Suprapubic skin (tissue), 4 donors: ENCODE data around the gene POLR1H. TPM values are rescaled to one million over a fixed set of nuclear protein-coding genes. Genes with fewer than 3 reads are reported as not detected.
A peak's percentile ranks its signal among the peaks of the same experiment; 100 is the strongest.

ENCODE experiments used
- DNase-seq, 2 donors: peaks; one replicate each; pipeline ENCODE4 v3.0.0-alpha.2; 2019; ENCODE audit warnings: low spot score in 2 of 2
- H3K27ac ChIP-seq: fragments of 200-600 bp; sonication (generic); one replicate; pipeline ENCODE4 v1.5.1; 2019
- H3K27me3 ChIP-seq: fragments of 200-600 bp; sonication (generic); one replicate; pipeline ENCODE4 v1.5.1; 2019
- H3K36me3 ChIP-seq: fragments of 200-600 bp; sonication (generic); one replicate; pipeline ENCODE4 v1.5.1; 2019
- H3K4me1 ChIP-seq: fragments of 200-600 bp; sonication (generic); one replicate; pipeline ENCODE4 v1.5.1; 2019
- H3K4me3 ChIP-seq: fragments of 200-600 bp; sonication (generic); one replicate; pipeline ENCODE4 v1.5.1; 2019; ENCODE audit warnings: mild to moderate bottlenecking
- H3K9me3 ChIP-seq: fragments of 200-600 bp; sonication (generic); one replicate; pipeline ENCODE4 v1.5.1; 2019
- CTCF ChIP-seq, 2 donors: fragments of 200-600 bp in 1 of 2; fragments of 450-650 bp in 1 of 2; sonication (generic) in 1 of 2; IDR thresholded peaks; one replicate each; pipeline ENCODE4 v1.5.1; 2016 to 2019; ENCODE audit warnings: antibody characterized with exemption in 2 of 2, mild to moderate bottlenecking in 1 of 2, moderate library complexity in 1 of 2
- EP300 ChIP-seq: sonication (generic); formaldehyde crosslinking; IDR thresholded peaks from one replicate; pipeline ENCODE4 v1.6.1; 2017; ENCODE audit warnings: antibody characterized with exemption
- POLR2A ChIP-seq, 2 donors: fragments of 450-650 bp; IDR thresholded peaks; one replicate each; pipeline ENCODE4 v1.6.1; 2017; ENCODE audit warnings: antibody characterized with exemption in 2 of 2, mild to moderate bottlenecking in 2 of 2, moderate library complexity in 2 of 2
- POLR2AphosphoS5 ChIP-seq, 3 donors: sonication (generic); formaldehyde crosslinking; IDR thresholded peaks; one replicate each; pipeline ENCODE4 v1.6.1; 2017; ENCODE audit warnings: antibody characterized with exemption in 3 of 3
- WGBS: methylation state at CpG from one replicate; pipeline ENCODE4 v1.1.5; 2018; 5-methylcytosine and 5-hydroxymethylcytosine counted together
- total RNA-seq, 4 donors: library from RNA; depleted of rRNA; stranded (reverse); fragments of >200 nt; gene quantifications; one replicate each; pipeline ENCODE4 v1.1.0, GENCODE V29; 2016

The POLR1H gene
- total RNA-seq, 4 donors from 2014 or later: 16.7 to 23.9 (median 21.6) TPM

GRCh38 chr6:30061858-30062458 is 893 bp downstream of the POLR1H start:
- H3K9me3 ChIP-seq: no peaks in the 10 kb centered on the region
- TF ChIP-seq POLR2AphosphoS5 (IDR thresholded peaks at IDR 0.05) (no peak), CTCF (IDR thresholded peaks at IDR 0.05) (no peak), EP300 (no peak), POLR2A (IDR thresholded peaks at IDR 0.05) (no peak)
- H3K27me3 ChIP-seq: no peaks in the 10 kb centered on the region
- WGBS: 49% methylated on average over 13 of the region's 13 CpGs
- peak in 1 of 2 donors; percentile 61 for DNase-seq
- peaks cover 12% of the 10 kb centered on the region for H3K36me3 ChIP-seq
- H3K4me1 ChIP-seq: peaks cover 37% of the 10 kb centered on the region
- H3K27ac ChIP-seq: peak overlapping the region; percentile 89
- peak overlapping the region; percentile 85 for H3K4me3 ChIP-seq

GRCh38 chr6:30062471-30063178 is 1.6 kb downstream of the POLR1H start:
- no peaks in the 10 kb centered on the region for H3K9me3 ChIP-seq
- H3K27me3 ChIP-seq: no peaks in the 10 kb centered on the region
- H3K27ac ChIP-seq: peak overlapping the region; percentile 89
- H3K4me1 ChIP-seq: peaks cover 40% of the 10 kb centered on the region
- H3K4me3 ChIP-seq: peak overlapping the region; percentile 85
- WGBS: 91% methylated on average over 7 of the region's 7 CpGs
- no peak for TF ChIP-seq POLR2A (IDR thresholded peaks at IDR 0.05)
- DNase-seq: no peak
- H3K36me3 ChIP-seq: peaks cover 5% of the 10 kb centered on the region

GRCh38 chr6:30063315-30063714 is 2.2 kb downstream of the POLR1H start:
- Histone ChIP-seq H3K9me3 (no peaks in the 10 kb centered on the region), H3K4me1 (peaks cover 46% of the 10 kb centered on the region), H3K27me3 (no peaks in the 10 kb centered on the region), H3K27ac (no peak overlapping the region), H3K36me3 (peaks cover under 1% of the 10 kb centered on the region), H3K4me3 (no peak overlapping the region)
- TF ChIP-seq EP300 (no peak), POLR2A (IDR thresholded peaks at IDR 0.05) (no peak), POLR2AphosphoS5 (IDR thresholded peaks at IDR 0.05) (no peak), CTCF (IDR thresholded peaks at IDR 0.05) (no peak)
- no peak for DNase-seq
- WGBS: 91% methylated on average over 2 of the region's 2 CpGs

- DNase-seq: no peak
- Histone ChIP-seq H3K36me3 (peaks cover 25% of the 10 kb centered on the region), H3K4me3 (peak overlapping the region; percentile 55), H3K27me3 (no peaks in the 10 kb centered on the region), H3K27ac (peak overlapping the region; percentile 81), H3K9me3 (no peaks in the 10 kb centered on the region), H3K4me1 (peaks cover 35% of the 10 kb centered on the region)
- TF ChIP-seq POLR2A (IDR thresholded peaks at IDR 0.05) (no peak), POLR2AphosphoS5 (IDR thresholded peaks at IDR 0.05) (no peak), EP300 (no peak), CTCF (IDR thresholded peaks at IDR 0.05) (no peak)
- 11% methylated on average over 4 of the region's 4 CpGs for WGBS
Observed at GRCh38 chr6:30066082-30066481, 5.0 kb downstream of the POLR1H start.

GRCh38 chr6:30066577-30067459 is 5.8 kb downstream of the POLR1H start, which contains the start of gene PPP1R11:
PPP1R11 (plus strand) TSS chr6:30067198; CDS start chr6:30067411, 213 bp downstream.
- WGBS: 0% methylated on average over 46 of the region's 46 CpGs
- peaks cover 40% of the 10 kb centered on the region for H3K4me1 ChIP-seq
- H3K27ac ChIP-seq: peak within 1 kb of the TSS; percentile 81
- H3K9me3 ChIP-seq: no peaks in the 10 kb centered on the region
- H3K27me3 ChIP-seq: no peaks in the 10 kb centered on the region
- peak; percentile 98 to 99 for DNase-seq
- TF ChIP-seq POLR2A (IDR thresholded peaks at IDR 0.05) (peak in 1 of 2 donors; percentile 66), POLR2AphosphoS5 (IDR thresholded peaks at IDR 0.05) (peak; percentile 57 to 75 (median 58)), EP300 (no peak)
- H3K4me3 ChIP-seq: peak within 1 kb of the TSS; percentile 55
- H3K36me3 ChIP-seq: peaks cover 29% of the 10 kb centered on the region
